ENCODE results near the gene ZKSCAN4. TPM values are rescaled to one million over a fixed set of nuclear protein-coding genes. Genes with fewer than 3 reads are reported as not detected.

Gene ZKSCAN4
- total RNA-seq, 1 experiment from 2014 or later, result 7.3 TPM

DNA sequence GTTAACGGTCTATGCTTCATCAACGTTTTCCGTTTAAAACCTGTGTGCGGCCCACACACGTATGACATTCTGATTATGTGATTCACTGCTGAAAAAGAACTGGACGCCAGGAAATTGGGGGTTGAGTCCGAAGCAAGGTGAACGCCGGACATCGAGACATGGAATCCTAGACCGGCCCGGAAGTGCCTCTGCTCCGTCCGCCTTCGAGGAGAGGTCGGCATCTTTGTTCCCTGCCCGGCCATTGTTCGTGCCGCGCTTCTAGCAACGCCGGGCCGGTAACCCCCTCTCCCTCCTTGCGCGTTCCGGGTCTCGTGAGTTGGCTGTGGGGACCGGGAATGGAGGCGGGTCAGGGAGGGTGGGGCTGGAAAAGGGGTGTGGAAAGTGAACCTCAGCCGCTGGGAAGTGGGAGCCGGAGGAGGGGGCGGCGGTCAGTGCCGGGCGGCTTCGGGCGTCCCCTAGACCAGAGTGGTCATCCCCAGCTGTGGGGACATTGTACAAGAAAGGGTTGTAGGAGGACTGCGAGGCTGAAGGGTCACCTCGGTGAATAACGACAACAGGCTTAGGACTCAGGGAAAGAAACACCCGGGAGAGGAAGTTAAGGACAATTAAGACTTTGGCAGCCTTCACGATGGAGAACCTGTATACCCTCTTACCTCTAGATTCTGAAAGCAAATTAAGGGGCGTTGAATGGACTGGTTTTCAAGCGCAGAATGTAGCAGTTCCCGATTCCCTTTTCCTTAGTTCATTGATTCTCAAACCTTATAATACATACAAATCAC lies 26.8 kb downstream of the ZKSCAN4 start, which contains the start of gene ZSCAN9 (continued):
- TF ChIP-seq, protein P1, sequence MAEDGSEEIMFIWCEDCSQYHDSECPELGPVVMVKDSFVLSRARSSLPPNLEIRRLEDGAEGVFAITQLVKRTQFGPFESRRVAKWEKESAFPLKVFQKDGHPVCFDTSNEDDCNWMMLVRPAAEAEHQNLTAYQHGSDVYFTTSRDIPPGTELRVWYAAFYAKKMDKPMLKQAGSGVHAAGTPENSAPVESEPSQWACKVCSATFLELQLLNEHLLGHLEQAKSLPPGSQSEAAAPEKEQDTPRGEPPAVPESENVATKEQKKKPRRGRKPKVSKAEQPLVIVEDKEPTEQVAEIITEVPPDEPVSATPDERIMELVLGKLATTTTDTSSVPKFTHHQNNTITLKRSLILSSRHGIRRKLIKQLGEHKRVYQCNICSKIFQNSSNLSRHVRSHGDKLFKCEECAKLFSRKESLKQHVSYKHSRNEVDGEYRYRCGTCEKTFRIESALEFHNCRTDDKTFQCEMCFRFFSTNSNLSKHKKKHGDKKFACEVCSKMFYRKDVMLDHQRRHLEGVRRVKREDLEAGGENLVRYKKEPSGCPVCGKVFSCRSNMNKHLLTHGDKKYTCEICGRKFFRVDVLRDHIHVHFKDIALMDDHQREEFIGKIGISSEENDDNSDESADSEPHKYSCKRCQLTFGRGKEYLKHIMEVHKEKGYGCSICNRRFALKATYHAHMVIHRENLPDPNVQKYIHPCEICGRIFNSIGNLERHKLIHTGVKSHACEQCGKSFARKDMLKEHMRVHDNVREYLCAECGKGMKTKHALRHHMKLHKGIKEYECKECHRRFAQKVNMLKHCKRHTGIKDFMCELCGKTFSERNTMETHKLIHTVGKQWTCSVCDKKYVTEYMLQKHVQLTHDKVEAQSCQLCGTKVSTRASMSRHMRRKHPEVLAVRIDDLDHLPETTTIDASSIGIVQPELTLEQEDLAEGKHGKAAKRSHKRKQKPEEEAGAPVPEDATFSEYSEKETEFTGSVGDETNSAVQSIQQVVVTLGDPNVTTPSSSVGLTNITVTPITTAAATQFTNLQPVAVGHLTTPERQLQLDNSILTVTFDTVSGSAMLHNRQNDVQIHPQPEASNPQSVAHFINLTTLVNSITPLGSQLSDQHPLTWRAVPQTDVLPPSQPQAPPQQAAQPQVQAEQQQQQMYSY (CRISPR knock-in tag; IDR thresholded peaks at IDR 0.05), result no peak
- TF ChIP-seq, protein P2, sequence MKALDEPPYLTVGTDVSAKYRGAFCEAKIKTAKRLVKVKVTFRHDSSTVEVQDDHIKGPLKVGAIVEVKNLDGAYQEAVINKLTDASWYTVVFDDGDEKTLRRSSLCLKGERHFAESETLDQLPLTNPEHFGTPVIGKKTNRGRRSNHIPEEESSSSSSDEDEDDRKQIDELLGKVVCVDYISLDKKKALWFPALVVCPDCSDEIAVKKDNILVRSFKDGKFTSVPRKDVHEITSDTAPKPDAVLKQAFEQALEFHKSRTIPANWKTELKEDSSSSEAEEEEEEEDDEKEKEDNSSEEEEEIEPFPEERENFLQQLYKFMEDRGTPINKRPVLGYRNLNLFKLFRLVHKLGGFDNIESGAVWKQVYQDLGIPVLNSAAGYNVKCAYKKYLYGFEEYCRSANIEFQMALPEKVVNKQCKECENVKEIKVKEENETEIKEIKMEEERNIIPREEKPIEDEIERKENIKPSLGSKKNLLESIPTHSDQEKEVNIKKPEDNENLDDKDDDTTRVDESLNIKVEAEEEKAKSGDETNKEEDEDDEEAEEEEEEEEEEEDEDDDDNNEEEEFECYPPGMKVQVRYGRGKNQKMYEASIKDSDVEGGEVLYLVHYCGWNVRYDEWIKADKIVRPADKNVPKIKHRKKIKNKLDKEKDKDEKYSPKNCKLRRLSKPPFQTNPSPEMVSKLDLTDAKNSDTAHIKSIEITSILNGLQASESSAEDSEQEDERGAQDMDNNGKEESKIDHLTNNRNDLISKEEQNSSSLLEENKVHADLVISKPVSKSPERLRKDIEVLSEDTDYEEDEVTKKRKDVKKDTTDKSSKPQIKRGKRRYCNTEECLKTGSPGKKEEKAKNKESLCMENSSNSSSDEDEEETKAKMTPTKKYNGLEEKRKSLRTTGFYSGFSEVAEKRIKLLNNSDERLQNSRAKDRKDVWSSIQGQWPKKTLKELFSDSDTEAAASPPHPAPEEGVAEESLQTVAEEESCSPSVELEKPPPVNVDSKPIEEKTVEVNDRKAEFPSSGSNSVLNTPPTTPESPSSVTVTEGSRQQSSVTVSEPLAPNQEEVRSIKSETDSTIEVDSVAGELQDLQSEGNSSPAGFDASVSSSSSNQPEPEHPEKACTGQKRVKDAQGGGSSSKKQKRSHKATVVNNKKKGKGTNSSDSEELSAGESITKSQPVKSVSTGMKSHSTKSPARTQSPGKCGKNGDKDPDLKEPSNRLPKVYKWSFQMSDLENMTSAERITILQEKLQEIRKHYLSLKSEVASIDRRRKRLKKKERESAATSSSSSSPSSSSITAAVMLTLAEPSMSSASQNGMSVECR (CRISPR knock-in tag; IDR thresholded peaks at IDR 0.05; ENCODE audit: borderline replicate concordance), result no peak
- TF ChIP-seq, protein P3, sequence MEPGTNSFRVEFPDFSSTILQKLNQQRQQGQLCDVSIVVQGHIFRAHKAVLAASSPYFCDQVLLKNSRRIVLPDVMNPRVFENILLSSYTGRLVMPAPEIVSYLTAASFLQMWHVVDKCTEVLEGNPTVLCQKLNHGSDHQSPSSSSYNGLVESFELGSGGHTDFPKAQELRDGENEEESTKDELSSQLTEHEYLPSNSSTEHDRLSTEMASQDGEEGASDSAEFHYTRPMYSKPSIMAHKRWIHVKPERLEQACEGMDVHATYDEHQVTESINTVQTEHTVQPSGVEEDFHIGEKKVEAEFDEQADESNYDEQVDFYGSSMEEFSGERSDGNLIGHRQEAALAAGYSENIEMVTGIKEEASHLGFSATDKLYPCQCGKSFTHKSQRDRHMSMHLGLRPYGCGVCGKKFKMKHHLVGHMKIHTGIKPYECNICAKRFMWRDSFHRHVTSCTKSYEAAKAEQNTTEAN (CRISPR knock-in tag; IDR thresholded peaks at IDR 0.05), result peak; percentile 44; the same call in 1 of the 2 replicates
- 0 out of 2 replicates have a peak, but pooled peaks have one; percentile 37 for TF ChIP-seq NFE2L1 (CRISPR knock-in tag; IDR thresholded peaks at IDR 0.05)
- TF ChIP-seq, protein P4, sequence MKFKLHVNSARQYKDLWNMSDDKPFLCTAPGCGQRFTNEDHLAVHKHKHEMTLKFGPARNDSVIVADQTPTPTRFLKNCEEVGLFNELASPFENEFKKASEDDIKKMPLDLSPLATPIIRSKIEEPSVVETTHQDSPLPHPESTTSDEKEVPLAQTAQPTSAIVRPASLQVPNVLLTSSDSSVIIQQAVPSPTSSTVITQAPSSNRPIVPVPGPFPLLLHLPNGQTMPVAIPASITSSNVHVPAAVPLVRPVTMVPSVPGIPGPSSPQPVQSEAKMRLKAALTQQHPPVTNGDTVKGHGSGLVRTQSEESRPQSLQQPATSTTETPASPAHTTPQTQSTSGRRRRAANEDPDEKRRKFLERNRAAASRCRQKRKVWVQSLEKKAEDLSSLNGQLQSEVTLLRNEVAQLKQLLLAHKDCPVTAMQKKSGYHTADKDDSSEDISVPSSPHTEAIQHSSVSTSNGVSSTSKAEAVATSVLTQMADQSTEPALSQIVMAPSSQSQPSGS (CRISPR knock-in tag; IDR thresholded peaks at IDR 0.05; ENCODE audit: borderline replicate concordance, low read depth), result no peak
- 0 out of 2 replicates have a peak, but pooled peaks have one; percentile 24 for TF ChIP-seq CREM (CRISPR knock-in tag; IDR thresholded peaks at IDR 0.05)
- peak; percentile 88 for TF ChIP-seq GABPB1 (CRISPR knock-in tag; IDR thresholded peaks at IDR 0.05)
- TF ChIP-seq, protein P5, sequence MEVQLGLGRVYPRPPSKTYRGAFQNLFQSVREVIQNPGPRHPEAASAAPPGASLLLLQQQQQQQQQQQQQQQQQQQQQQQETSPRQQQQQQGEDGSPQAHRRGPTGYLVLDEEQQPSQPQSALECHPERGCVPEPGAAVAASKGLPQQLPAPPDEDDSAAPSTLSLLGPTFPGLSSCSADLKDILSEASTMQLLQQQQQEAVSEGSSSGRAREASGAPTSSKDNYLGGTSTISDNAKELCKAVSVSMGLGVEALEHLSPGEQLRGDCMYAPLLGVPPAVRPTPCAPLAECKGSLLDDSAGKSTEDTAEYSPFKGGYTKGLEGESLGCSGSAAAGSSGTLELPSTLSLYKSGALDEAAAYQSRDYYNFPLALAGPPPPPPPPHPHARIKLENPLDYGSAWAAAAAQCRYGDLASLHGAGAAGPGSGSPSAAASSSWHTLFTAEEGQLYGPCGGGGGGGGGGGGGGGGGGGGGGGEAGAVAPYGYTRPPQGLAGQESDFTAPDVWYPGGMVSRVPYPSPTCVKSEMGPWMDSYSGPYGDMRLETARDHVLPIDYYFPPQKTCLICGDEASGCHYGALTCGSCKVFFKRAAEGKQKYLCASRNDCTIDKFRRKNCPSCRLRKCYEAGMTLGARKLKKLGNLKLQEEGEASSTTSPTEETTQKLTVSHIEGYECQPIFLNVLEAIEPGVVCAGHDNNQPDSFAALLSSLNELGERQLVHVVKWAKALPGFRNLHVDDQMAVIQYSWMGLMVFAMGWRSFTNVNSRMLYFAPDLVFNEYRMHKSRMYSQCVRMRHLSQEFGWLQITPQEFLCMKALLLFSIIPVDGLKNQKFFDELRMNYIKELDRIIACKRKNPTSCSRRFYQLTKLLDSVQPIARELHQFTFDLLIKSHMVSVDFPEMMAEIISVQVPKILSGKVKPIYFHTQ (CRISPR knock-in tag; IDR thresholded peaks at IDR 0.05), result no peak
- TF ChIP-seq, protein P6, sequence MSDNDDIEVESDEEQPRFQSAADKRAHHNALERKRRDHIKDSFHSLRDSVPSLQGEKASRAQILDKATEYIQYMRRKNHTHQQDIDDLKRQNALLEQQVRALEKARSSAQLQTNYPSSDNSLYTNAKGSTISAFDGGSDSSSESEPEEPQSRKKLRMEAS (CRISPR knock-in tag; IDR thresholded peaks at IDR 0.05), result peak; percentile 48; the same call in 1 of the 2 replicates
- TF ChIP-seq, protein P7, sequence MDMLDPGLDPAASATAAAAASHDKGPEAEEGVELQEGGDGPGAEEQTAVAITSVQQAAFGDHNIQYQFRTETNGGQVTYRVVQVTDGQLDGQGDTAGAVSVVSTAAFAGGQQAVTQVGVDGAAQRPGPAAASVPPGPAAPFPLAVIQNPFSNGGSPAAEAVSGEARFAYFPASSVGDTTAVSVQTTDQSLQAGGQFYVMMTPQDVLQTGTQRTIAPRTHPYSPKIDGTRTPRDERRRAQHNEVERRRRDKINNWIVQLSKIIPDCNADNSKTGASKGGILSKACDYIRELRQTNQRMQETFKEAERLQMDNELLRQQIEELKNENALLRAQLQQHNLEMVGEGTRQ (CRISPR knock-in tag; IDR thresholded peaks at IDR 0.05), result no peak
